Retina (tissue), 1 donor: ENCODE results near the gene DOCK2.

Experiments
- DNase-seq: peaks from one replicate; pipeline ENCODE4 v3.0.0-alpha.2; 2016

Gene DOCK2

GRCh38 chr5:170105642-170106611 lies 468.9 kb downstream of the DOCK2 start, which contains the start of gene FOXI1:
TSS of gene FOXI1 (plus strand) at chr5:170105897. CDS start at chr5:170105958, 61 bp downstream.
- no peak for DNase-seq

DNA sequence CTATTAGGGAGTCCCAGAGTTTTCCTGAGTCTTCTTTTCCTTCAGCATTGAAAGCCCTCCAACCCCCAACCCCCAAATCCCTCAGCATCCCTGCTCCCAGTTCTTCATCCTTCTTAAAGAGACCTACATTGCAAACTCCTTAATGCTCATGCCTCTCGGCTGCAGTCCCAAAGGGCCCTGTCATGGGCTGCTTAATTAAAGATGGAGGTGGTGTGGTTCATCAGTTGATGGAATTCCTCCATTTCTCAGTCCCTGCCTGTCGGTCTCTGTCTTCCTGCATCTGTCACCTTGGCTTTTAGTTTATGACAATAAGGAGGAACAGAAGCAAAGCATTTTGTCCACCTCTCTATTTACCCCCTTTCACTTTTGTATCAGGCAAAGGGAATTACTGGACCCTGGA lies 470.6 kb downstream of the DOCK2 start:
- DNase-seq: no peak

GRCh38 chr5:170108266-170108785 lies 471.3 kb downstream of the DOCK2 start:
- DNase-seq: no peak

- no peak for DNase-seq
These were observed 472.3 kb downstream of the DOCK2 start for GRCh38 chr5:170109059-170110031.

- no peak for DNase-seq
These were observed 473.5 kb downstream of the DOCK2 start for GRCh38 chr5:170110403-170111087.

DNA sequence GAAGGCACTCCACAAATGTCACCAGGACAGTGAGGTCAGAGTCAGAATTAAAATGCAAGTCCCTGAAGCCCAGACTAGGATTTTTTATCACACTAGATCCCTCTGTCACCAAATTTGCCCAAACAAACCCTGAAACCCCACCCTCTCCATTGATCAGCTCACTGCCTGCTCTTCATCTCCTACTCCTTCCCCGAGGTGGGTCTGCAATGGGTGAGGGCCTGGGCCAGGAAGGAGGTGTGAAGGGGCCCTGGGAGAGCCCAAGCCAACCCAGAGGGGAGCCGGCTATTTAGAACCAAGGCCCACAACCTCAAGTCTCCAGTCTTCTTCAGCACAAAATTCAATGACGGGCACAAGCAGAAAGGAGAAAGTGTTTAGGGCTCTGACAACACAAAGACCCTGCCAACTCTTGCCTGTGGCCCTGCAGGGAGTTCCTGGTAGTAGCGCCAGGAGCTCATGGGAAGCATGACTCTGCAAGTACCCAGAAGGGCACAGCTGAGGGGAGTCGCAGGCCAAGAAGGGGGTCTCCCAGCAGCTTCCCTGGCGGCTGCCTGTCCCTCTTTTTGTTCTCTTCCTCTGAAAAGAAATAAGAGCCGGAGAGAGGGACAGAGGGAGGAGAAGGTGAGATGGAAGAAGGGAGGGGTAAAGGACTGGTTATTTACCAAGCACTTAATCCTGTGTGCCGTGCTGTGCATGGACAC lies 474.2 kb downstream of the DOCK2 start:
- DNase-seq: no peak

- DNase-seq: no peak
These were observed 475.9 kb downstream of the DOCK2 start for GRCh38 chr5:170112876-170113521.

DNA sequence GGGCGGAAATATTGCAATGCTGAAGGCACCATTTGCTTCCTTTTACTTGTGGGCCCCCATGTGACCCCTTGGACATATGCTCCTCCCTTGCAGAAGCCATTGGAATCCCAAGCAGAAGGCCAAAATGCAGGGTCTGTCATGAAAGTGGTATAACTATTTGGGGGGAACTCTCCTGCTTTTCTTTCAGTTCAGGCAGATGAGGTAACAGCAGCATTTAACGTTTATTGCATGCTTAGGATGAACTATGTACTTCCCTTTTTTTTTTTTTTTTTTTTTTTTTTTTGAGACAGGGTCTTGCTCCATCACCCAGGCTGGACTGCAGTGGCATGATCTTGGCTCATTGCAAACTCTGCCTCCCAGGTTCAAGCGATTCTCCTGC lies 476.4 kb downstream of the DOCK2 start:
- no peak for DNase-seq

- no peak for DNase-seq
These were observed 477.2 kb downstream of the DOCK2 start for GRCh38 chr5:170114271-170114670.

GRCh38 chr5:170115925-170116324 lies 478.9 kb downstream of the DOCK2 start:
- no peak for DNase-seq

DNA sequence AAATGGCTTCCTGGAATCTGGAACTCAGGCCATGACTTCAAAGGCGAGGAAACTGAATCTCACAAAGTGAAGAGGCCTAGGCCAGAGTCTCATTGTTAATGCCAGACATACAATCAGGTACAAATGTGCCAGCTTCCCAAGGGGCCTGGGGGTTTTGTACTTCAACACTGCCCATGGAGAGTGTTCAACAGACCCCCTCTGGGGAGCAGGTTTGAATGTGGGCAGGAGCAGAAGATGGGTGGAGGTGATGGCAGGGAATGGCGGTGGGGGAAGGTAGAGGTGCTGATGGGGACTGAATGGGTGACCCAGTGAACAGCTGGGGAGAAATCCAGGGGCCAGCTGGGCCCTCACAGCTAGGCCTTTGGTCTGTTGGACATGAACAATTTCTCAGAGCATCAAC lies 480.7 kb downstream of the DOCK2 start:
- no peak for DNase-seq

GRCh38 chr5:170120576-170120975 lies 483.5 kb downstream of the DOCK2 start:
- DNase-seq: no peak

- DNase-seq: no peak
These were observed 484.2 kb downstream of the DOCK2 start for GRCh38 chr5:170121321-170121720.

DNA sequence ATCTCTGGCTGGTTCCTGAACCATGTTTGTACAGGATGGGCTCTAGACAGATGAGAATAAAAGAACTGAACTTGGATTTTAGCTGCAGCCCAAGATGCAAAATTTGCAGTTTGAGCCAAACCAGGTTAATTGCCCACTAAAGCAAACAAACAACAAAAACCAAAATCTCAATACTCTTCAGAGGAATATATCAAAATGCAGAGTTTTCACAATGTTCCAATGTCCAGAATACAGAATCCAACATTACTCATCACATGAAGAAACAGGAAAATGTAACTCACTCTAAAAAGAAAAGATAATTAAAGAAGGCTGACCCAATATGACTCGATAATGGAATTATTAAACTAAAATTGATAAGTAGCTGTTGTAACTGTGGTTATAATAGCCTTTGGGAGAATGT lies 489.0 kb downstream of the DOCK2 start:
- DNase-seq: no peak

DNA sequence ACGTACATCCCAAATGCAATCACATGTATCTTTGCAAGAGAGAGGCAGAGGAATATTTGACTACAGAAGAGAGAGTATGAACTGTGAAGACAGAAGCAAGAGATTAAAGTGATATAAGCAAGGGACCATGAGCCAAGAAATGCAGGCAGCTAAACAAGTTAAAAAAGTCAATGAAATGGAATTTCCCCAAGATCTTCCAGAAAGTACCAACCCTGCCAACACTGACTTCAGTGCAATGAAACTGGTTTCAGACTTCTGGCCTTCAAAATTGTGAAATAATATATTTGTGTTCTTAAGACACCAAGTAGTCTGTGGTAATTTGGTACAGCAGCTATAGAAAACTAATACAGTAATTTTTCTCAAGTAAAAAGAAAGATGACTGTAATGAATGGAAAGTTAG lies 489.6 kb downstream of the DOCK2 start:
- DNase-seq: no peak

- DNase-seq: no peak
These were observed 494.2 kb downstream of the DOCK2 start for GRCh38 chr5:170131235-170131634.

DNA sequence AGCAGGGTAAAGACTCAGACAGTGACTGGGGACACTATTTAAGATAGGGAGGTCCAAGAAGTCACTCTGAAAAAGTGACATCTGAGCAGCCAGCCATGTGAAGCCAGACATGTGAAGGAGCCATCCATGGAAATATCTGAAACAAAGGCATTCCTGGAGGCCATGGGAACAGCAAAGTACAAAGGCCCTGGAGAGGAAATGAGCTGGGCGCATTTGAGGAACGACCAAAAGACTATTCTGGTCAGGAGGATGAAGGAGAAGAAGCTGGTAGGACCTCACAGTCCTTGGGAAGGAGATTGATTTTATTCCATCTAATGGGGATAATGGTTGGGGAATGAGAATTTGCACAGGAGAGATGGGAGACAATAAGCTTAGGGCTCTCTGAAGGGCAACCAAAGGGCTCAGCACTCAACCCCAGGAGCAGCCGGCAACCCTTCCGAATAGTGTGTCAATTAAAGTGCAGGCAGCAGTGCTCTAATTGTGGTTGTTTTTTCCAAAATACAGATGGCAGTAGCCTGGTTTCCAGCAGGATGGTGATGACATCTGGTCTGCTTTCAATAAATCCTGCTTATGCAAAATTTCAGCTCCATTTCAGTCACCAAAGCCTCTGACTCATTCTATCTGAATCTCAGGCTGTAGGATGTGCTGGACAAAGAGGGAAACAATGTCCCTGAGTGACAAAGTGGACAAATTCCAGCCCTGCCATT lies 495.3 kb downstream of the DOCK2 start:
- no peak for DNase-seq
